ENCODE results near the gene CAPN14.

Gene CAPN14

GRCh38 chr2:31226266-31226665, 9.0 kb upstream of the CAPN14 start:
- no peak for DNase-seq (ENCODE audit: low spot score)

GRCh38 chr2:31223749-31224148, 6.4 kb upstream of the CAPN14 start:
- no peak for DNase-seq (ENCODE audit: low spot score)

- DNase-seq (ENCODE audit: low spot score): no peak
These were observed 5.7 kb upstream of the CAPN14 start for GRCh38 chr2:31223026-31223425.

- no peak for DNase-seq (ENCODE audit: low spot score)
These were observed 4.8 kb upstream of the CAPN14 start for GRCh38 chr2:31222071-31222470.

- no peak for DNase-seq (ENCODE audit: low spot score)
These were observed 4.2 kb upstream of the CAPN14 start for GRCh38 chr2:31221544-31221943.

- DNase-seq (ENCODE audit: low spot score): peak; percentile 63
These were observed 2.0 kb upstream of the CAPN14 start for GRCh38 chr2:31219131-31219969.

GRCh38 chr2:31216734-31217133, 581 bp downstream of the CAPN14 start:
- DNase-seq (ENCODE audit: low spot score): no peak

GRCh38 chr2:31214444-31214915, 2.8 kb downstream of the CAPN14 start:
- no peak for DNase-seq (ENCODE audit: low spot score)

GRCh38 chr2:31213601-31214443, 3.5 kb downstream of the CAPN14 start:
- no peak for DNase-seq (ENCODE audit: low spot score)

GRCh38 chr2:31212659-31213600, 4.4 kb downstream of the CAPN14 start:
- no peak for DNase-seq (ENCODE audit: low spot score)

- no peak for DNase-seq (ENCODE audit: low spot score)
These were observed 9.1 kb downstream of the CAPN14 start for GRCh38 chr2:31208240-31208639.

GRCh38 chr2:31207790-31208189, 9.5 kb downstream of the CAPN14 start:
- DNase-seq (ENCODE audit: low spot score): peak; percentile 52

- DNase-seq (ENCODE audit: low spot score): no peak
These were observed 11.7 kb downstream of the CAPN14 start for GRCh38 chr2:31205613-31206012.

- DNase-seq (ENCODE audit: low spot score): no peak
These were observed 12.1 kb downstream of the CAPN14 start for GRCh38 chr2:31205186-31205585.

GRCh38 chr2:31204783-31205182, 12.5 kb downstream of the CAPN14 start:
- DNase-seq (ENCODE audit: low spot score): no peak

GRCh38 chr2:31203916-31204315, 13.4 kb downstream of the CAPN14 start:
- no peak for DNase-seq (ENCODE audit: low spot score)

- no peak for DNase-seq (ENCODE audit: low spot score)
These were observed 14.5 kb downstream of the CAPN14 start for GRCh38 chr2:31202833-31203232.

- no peak for DNase-seq (ENCODE audit: low spot score)
These were observed 15.3 kb downstream of the CAPN14 start for GRCh38 chr2:31202041-31202440.

GRCh38 chr2:31200972-31201371, 16.3 kb downstream of the CAPN14 start:
- DNase-seq (ENCODE audit: low spot score): no peak

GRCh38 chr2:31199206-31199605, 18.1 kb downstream of the CAPN14 start:
- DNase-seq (ENCODE audit: low spot score): no peak

GRCh38 chr2:31197669-31198068, 19.6 kb downstream of the CAPN14 start:
- no peak for DNase-seq (ENCODE audit: low spot score)

GRCh38 chr2:31197166-31197565, 20.1 kb downstream of the CAPN14 start:
- peak; percentile 57 for DNase-seq (ENCODE audit: low spot score)
